Measurements from ENCODE around the gene COP1.

GRCh38 chr1:175947771-175948170, 259.3 kb downstream of the COP1 start:
- no peak for TF ChIP-seq POLR2A (IDR thresholded peaks at IDR 0.05)
- TF ChIP-seq CTCF (IDR thresholded peaks at IDR 0.05) = no peak

Data from breast epithelium (tissue), 3 donors.